ENCODE data around the gene CPNE5.

CPNE5 gene

DNA sequence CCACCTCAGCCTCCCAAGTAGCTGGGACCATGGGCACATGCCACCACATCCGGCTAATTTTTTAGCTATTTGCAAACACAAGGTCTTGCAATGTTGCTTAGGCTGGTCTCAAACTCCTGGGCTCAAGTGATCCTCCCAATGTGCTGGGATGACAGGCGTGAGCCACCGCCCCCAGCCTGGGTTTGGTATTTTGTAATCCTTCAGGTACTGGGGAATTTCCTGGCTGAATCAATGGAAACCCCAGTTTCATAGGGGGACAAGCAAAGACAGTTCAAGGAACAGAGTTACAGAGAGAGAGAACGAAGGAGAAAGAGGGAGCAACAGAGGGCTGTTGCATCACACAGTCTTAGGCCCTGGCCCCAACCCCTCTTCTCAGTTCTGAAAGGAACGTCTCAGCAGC is 105.9 kb downstream of the CPNE5 start:
- no peak for TF ChIP-seq POLR2AphosphoS5 (IDR thresholded peaks at IDR 0.05; ENCODE audit: low read depth, low read length)
- no peak for TF ChIP-seq TAF1 (IDR thresholded peaks at IDR 0.05; ENCODE audit: borderline replicate concordance, insufficient read depth, low read length)
- TF ChIP-seq, protein P1, sequence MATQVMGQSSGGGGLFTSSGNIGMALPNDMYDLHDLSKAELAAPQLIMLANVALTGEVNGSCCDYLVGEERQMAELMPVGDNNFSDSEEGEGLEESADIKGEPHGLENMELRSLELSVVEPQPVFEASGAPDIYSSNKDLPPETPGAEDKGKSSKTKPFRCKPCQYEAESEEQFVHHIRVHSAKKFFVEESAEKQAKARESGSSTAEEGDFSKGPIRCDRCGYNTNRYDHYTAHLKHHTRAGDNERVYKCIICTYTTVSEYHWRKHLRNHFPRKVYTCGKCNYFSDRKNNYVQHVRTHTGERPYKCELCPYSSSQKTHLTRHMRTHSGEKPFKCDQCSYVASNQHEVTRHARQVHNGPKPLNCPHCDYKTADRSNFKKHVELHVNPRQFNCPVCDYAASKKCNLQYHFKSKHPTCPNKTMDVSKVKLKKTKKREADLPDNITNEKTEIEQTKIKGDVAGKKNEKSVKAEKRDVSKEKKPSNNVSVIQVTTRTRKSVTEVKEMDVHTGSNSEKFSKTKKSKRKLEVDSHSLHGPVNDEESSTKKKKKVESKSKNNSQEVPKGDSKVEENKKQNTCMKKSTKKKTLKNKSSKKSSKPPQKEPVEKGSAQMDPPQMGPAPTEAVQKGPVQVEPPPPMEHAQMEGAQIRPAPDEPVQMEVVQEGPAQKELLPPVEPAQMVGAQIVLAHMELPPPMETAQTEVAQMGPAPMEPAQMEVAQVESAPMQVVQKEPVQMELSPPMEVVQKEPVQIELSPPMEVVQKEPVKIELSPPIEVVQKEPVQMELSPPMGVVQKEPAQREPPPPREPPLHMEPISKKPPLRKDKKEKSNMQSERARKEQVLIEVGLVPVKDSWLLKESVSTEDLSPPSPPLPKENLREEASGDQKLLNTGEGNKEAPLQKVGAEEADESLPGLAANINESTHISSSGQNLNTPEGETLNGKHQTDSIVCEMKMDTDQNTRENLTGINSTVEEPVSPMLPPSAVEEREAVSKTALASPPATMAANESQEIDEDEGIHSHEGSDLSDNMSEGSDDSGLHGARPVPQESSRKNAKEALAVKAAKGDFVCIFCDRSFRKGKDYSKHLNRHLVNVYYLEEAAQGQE (IDR thresholded peaks at IDR 0.05; ENCODE audit: insufficient read depth in 1 of 2, low read depth in 2 of 2, low read length in 2 of 2) = no peak
- TF ChIP-seq SIN3A (IDR thresholded peaks at IDR 0.05; ENCODE audit: borderline replicate concordance, insufficient read depth, low read length) = no peak
- TF ChIP-seq FOXP2 (optimal IDR thresholded peaks at IDR 0.05; ENCODE audit: borderline replicate concordance, extremely low read depth, extremely low read length, insufficient read depth) = no peak

DNA sequence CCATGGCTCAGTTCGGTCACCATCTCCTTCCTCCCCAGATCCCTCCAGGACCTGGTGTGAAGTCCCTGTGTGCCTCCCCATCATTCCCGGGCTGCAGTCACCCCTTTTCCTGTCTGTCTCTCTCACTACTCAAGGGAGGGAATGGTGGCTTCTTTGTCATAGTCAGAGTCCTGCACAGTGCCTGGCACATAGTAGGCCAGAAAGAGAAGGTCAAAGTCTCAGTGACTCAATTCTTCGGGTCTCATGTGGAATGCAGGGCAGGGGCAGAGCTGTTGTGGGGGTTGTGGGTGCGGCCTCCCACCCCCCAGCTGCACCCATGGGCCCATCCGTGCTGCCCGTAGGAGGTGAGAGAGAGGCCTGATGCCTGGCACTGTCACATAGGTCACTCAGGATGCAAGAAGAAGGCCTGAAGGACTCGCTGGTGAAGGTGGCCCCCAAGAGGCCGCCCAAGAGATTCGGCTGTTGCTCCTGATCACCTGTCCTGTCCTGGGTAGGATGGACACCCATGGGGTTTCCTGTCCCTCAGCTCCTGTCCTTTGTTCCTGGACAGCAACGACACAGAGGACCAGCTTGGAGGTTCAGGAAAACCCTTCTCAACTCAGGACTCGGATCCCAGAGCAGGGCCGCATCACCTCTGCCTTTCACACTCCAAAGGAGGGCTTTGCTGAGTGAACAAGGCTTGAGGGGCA is 107.5 kb downstream of the CPNE5 start:
- TF ChIP-seq FOXP2 (optimal IDR thresholded peaks at IDR 0.05; ENCODE audit: borderline replicate concordance, extremely low read depth, extremely low read length, insufficient read depth) (no peak), TAF1 (IDR thresholded peaks at IDR 0.05; ENCODE audit: borderline replicate concordance, insufficient read depth, low read length) (no peak), SIN3A (IDR thresholded peaks at IDR 0.05; ENCODE audit: borderline replicate concordance, insufficient read depth, low read length) (no peak), POLR2AphosphoS5 (IDR thresholded peaks at IDR 0.05; ENCODE audit: low read depth, low read length) (no peak)
- TF ChIP-seq, protein P1 (IDR thresholded peaks at IDR 0.05; ENCODE audit: insufficient read depth in 1 of 2, low read depth in 2 of 2, low read length in 2 of 2) = no peak

DNA sequence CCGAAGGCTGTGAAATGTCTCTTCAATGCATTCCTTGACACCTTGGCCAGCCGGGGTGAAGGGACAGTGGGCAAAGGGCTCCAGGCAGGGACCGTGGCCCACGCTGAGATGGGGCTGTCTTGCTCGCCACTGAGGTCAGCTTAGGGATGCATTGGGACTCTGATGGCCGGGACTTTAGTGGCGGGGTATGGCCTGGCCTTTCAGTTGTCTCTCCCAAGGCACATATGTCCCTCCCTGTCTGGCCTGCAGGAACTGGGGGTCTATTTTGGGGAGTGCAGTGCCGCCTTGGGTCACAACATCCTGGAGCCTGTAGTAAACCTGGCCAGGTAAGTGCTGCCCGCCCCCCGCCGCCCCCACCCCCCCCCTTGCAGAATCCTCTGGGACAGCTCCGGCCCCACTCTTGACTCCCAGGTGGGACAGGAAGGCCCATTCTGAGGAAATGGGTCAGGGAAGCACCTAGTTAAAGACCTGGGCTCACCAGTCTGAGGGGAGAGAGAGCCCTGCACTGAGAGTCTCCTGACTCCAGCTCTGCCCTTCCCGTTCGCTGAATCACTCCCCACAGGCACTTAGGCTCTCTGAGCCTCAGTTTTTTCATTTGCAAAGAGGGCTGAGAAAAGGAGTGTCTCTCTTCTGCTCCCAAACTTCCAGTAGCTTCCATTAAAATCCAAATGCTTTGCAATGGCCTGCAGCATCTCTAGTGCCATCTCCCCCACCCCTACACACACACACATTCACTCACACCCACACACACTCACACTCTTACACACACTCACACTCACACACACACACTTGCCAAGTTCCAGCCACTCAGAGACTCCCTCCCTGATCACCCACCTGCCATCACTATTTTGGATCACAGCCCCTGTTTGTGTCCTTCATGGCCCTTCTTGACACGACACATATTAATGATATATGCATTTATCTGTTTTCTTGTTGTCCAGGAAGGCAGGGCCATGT is 108.5 kb downstream of the CPNE5 start:
- TF ChIP-seq TAF1 (IDR thresholded peaks at IDR 0.05; ENCODE audit: borderline replicate concordance, insufficient read depth, low read length) (no peak), POLR2AphosphoS5 (IDR thresholded peaks at IDR 0.05; ENCODE audit: low read depth, low read length) (no peak), FOXP2 (optimal IDR thresholded peaks at IDR 0.05; ENCODE audit: borderline replicate concordance, extremely low read depth, extremely low read length, insufficient read depth) (no peak), SIN3A (IDR thresholded peaks at IDR 0.05; ENCODE audit: borderline replicate concordance, insufficient read depth, low read length) (no peak)
- TF ChIP-seq, protein P1 (IDR thresholded peaks at IDR 0.05; ENCODE audit: insufficient read depth in 1 of 2, low read depth in 2 of 2, low read length in 2 of 2) = no peak

DNA sequence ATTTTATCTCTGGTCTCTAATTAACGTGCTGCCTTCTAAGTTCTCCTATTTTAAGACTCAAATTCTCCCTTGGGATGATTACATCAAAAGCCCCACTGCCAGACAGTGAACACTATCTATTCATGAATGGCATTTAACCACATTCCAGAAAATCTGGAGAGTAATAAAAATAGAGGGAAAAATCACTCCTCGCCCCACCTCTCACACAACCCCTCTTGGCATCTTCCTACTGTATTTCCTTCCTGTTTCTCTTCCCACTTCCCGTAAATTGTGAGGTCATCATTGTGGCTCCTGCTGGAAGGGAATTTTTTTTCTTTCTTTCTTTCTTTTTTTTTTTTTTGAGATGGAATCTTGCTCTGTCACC is 110.1 kb downstream of the CPNE5 start:
- TF ChIP-seq SIN3A (IDR thresholded peaks at IDR 0.05; ENCODE audit: borderline replicate concordance, insufficient read depth, low read length) = no peak
- TF ChIP-seq FOXP2 (optimal IDR thresholded peaks at IDR 0.05; ENCODE audit: borderline replicate concordance, extremely low read depth, extremely low read length, insufficient read depth) = no peak
- no peak for TF ChIP-seq POLR2AphosphoS5 (IDR thresholded peaks at IDR 0.05; ENCODE audit: low read depth, low read length)
- TF ChIP-seq, protein P1 (IDR thresholded peaks at IDR 0.05; ENCODE audit: insufficient read depth in 1 of 2, low read depth in 2 of 2, low read length in 2 of 2) = no peak
- no peak for TF ChIP-seq TAF1 (IDR thresholded peaks at IDR 0.05; ENCODE audit: borderline replicate concordance, insufficient read depth, low read length)

All from PFSK-1 (cell line).